Measurements from ENCODE around the gene PLTP. TPM values are rescaled to one million over a fixed set of nuclear protein-coding genes. Genes with fewer than 3 reads are reported as not detected.

The PLTP gene
- total and polyA plus RNA-seq, 2 of the 13 experiments (the other 11 are each of a cell fraction or from before 2014, with no cell fraction given), result 16.9 to 28.6 TPM

DNA sequence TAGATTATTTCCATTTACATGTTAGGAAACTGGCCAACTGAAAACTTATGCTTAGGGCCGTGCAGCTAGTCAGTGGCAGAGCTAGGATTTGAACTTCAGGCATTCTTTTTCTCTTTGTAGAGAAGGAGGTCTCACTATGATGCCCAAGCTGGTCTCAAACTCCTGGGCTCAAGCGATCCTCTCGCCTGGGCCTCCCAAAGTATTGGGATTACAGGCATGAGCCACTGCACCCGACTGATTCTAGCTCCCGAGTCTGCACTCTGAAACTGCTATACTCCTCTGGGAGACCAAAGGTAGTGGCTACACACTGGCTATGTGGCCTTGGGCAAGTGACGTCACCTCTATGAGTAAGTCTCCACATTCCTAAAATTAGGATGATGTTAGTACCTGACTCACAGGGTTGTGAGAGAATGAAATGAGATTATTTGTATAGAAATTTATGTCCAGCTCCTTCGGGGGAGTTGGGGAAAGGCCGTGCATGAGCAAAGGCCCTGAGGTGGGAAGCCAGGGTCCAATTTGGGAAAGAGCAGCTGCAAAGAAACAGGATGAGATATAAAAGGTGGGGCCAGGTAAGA, 6.4 kb downstream of the PLTP start (continued):
- TF ChIP-seq, protein P1, sequence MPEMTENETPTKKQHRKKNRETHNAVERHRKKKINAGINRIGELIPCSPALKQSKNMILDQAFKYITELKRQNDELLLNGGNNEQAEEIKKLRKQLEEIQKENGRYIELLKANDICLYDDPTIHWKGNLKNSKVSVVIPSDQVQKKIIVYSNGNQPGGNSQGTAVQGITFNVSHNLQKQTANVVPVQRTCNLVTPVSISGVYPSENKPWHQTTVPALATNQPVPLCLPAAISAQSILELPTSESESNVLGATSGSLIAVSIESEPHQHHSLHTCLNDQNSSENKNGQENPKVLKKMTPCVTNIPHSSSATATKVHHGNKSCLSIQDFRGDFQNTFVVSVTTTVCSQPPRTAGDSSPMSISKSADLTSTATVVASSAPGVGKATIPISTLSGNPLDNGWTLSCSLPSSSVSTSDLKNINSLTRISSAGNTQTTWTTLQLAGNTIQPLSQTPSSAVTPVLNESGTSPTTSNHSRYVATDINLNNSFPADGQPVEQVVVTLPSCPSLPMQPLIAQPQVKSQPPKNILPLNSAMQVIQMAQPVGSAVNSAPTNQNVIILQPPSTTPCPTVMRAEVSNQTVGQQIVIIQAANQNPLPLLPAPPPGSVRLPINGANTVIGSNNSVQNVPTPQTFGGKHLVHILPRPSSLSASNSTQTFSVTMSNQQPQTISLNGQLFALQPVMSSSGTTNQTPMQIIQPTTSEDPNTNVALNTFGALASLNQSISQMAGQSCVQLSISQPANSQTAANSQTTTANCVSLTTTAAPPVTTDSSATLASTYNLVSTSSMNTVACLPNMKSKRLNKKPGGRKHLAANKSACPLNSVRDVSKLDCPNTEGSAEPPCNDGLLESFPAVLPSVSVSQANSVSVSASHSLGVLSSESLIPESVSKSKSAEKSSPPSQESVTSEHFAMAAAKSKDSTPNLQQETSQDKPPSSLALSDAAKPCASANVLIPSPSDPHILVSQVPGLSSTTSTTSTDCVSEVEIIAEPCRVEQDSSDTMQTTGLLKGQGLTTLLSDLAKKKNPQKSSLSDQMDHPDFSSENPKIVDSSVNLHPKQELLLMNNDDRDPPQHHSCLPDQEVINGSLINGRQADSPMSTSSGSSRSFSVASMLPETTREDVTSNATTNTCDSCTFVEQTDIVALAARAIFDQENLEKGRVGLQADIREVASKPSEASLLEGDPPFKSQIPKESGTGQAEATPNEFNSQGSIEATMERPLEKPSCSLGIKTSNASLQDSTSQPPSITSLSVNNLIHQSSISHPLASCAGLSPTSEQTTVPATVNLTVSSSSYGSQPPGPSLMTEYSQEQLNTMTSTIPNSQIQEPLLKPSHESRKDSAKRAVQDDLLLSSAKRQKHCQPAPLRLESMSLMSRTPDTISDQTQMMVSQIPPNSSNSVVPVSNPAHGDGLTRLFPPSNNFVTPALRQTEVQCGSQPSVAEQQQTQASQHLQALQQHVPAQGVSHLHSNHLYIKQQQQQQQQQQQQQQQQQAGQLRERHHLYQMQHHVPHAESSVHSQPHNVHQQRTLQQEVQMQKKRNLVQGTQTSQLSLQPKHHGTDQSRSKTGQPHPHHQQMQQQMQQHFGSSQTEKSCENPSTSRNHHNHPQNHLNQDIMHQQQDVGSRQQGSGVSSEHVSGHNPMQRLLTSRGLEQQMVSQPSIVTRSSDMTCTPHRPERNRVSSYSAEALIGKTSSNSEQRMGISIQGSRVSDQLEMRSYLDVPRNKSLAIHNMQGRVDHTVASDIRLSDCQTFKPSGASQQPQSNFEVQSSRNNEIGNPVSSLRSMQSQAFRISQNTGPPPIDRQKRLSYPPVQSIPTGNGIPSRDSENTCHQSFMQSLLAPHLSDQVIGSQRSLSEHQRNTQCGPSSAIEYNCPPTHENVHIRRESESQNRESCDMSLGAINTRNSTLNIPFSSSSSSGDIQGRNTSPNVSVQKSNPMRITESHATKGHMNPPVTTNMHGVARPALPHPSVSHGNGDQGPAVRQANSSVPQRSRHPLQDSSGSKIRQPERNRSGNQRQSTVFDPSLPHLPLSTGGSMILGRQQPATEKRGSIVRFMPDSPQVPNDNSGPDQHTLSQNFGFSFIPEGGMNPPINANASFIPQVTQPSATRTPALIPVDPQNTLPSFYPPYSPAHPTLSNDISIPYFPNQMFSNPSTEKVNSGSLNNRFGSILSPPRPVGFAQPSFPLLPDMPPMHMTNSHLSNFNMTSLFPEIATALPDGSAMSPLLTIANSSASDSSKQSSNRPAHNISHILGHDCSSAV (CRISPR knock-in tag; IDR thresholded peaks at IDR 0.05; ENCODE audit: borderline replicate concordance), result no peak
- TF ChIP-seq GABPB1 (CRISPR knock-in tag; IDR thresholded peaks at IDR 0.05) (no peak), HNF4G (IDR thresholded peaks at IDR 0.05; ENCODE audit: borderline replicate concordance, low read depth, low read length) (no peak), HNF4G (CRISPR knock-in tag; IDR thresholded peaks at IDR 0.05; ENCODE audit: borderline replicate concordance, low read depth) (no peak), FOSL1 (CRISPR knock-in tag; IDR thresholded peaks at IDR 0.05; ENCODE audit: borderline replicate concordance) (0 out of 2 replicates have a peak, but pooled peaks have one; percentile 23), RFXANK (CRISPR knock-in tag; IDR thresholded peaks at IDR 0.05) (no peak)

Measured in HepG2 (cell line).